ENCODE results near the gene OTOP2. TPM values are rescaled to one million over a fixed set of nuclear protein-coding genes. Genes with fewer than 3 reads are reported as not detected.

OTOP2 gene
- total RNA-seq, 1 experiment from 2014 or later: not detected

DNA sequence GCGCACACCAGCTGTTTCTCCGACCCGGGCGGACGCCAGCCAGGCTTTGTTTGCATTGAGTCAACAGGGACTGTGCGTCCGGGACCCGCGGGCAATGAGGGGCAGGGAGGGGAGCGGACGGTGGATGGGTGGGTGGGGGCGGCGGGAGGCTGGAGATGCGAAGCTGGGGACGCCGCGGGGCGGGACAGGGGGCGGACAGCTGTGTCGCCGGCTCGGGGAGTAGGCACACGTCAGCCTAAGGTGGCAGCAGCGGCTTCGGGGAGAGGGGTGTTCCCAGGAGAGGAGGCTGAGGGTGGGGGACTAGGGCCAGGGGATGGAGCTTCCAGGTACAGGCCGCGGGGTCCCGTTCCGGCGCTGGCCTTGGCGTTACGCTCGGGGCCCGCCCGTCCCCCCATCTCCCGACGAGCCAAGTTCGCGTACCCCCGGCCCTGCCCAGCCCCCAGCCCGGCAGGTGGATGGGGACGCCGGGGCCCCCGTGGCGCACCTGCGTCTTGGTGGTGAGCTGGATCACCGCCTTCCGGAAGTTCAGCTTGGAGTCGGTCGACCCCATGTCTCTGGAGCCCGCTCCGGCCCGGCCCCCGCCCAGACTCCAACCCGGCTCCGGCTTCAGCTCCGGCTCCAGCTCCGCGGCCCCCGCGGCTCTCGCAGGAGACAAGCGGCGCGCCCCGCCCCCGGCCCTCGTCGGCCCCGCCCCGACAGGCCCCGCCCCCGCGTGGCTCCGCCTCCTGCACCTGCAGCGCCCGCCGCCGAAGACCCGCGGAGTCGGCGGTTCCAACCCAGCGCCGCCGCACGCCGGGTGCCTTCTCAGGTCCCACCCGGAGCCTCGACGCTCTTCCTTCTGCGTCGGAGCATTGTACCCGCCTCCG is 48.3 kb downstream of the OTOP2 start, which contains the start of gene HID1 (continued):
- TF ChIP-seq CBFB (CRISPR knock-in tag; IDR thresholded peaks at IDR 0.05; ENCODE audit: low read depth) (no peak), KAT7 (CRISPR knock-in tag; IDR thresholded peaks at IDR 0.05; ENCODE audit: borderline replicate concordance) (0 out of 2 replicates have a peak, but pooled peaks have one; percentile 33), ZNF232 (CRISPR knock-in tag; IDR thresholded peaks at IDR 0.05) (no peak)
- TF ChIP-seq, protein P1, sequence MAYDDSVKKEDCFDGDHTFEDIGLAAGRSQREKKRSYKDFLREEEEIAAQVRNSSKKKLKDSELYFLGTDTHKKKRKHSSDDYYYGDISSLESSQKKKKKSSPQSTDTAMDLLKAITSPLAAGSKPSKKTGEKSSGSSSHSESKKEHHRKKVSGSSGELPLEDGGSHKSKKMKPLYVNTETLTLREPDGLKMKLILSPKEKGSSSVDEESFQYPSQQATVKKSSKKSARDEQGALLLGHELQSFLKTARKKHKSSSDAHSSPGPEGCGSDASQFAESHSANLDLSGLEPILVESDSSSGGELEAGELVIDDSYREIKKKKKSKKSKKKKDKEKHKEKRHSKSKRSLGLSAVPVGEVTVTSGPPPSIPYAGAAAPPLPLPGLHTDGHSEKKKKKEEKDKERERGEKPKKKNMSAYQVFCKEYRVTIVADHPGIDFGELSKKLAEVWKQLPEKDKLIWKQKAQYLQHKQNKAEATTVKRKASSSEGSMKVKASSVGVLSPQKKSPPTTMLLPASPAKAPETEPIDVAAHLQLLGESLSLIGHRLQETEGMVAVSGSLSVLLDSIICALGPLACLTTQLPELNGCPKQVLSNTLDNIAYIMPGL (CRISPR knock-in tag; IDR thresholded peaks at IDR 0.05): peak; percentile 70; the same call in 1 of the 2 replicates

DNA sequence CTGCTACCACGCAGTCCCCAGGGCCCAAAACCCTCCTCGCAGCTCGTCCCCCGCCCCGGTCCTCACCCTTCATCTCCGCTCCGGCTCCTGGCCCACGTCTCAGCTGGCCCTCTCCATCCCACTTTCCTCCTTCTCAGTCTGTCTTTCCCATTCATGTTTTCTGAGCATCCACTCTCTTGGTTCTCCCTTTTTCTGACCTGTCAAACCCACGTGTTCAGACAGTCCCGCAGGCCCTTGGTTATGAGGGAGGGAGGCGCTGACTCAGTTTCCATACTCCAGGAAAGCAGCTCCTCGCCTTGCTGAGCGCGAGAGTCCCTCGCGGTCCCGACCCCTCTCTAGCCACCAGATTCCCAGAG is 48.9 kb downstream of the OTOP2 start:
- Mint-ChIP-seq H3K4me1 (peaks cover 12% of the 10 kb centered on the region), H3K4me3 (peak overlapping the region; percentile 90), H3K9me3 (no peaks in the 10 kb centered on the region), H3K36me3 (no peaks in the 10 kb centered on the region), H3K27ac (no peak overlapping the region), H3K27me3 (ENCODE audit: low read depth) (peaks cover 55% of the 10 kb centered on the region)
- ChIA-PET CTCF (interaction anchor here (0.6 to 7.5 kb wide), 19 partner anchors 10 to 297 kb away, joined by 3 to 133 read pairs (median 6); partner anchors contain the start of genes ATP5PD, CDR2L, FADS6 and KCTD2), POLR2A (interaction anchor here (0.7 to 2.0 kb wide), 4 partner anchors 15 to 235 kb away, joined by 4 to 15 read pairs (median 8); partner anchors contain the start of genes CDR2L, FDXR and MRPL58)
- ATAC-seq (no peak), DNase-seq (ENCODE audit: low spot score) (no peak)
- TF ChIP-seq, protein P2, sequence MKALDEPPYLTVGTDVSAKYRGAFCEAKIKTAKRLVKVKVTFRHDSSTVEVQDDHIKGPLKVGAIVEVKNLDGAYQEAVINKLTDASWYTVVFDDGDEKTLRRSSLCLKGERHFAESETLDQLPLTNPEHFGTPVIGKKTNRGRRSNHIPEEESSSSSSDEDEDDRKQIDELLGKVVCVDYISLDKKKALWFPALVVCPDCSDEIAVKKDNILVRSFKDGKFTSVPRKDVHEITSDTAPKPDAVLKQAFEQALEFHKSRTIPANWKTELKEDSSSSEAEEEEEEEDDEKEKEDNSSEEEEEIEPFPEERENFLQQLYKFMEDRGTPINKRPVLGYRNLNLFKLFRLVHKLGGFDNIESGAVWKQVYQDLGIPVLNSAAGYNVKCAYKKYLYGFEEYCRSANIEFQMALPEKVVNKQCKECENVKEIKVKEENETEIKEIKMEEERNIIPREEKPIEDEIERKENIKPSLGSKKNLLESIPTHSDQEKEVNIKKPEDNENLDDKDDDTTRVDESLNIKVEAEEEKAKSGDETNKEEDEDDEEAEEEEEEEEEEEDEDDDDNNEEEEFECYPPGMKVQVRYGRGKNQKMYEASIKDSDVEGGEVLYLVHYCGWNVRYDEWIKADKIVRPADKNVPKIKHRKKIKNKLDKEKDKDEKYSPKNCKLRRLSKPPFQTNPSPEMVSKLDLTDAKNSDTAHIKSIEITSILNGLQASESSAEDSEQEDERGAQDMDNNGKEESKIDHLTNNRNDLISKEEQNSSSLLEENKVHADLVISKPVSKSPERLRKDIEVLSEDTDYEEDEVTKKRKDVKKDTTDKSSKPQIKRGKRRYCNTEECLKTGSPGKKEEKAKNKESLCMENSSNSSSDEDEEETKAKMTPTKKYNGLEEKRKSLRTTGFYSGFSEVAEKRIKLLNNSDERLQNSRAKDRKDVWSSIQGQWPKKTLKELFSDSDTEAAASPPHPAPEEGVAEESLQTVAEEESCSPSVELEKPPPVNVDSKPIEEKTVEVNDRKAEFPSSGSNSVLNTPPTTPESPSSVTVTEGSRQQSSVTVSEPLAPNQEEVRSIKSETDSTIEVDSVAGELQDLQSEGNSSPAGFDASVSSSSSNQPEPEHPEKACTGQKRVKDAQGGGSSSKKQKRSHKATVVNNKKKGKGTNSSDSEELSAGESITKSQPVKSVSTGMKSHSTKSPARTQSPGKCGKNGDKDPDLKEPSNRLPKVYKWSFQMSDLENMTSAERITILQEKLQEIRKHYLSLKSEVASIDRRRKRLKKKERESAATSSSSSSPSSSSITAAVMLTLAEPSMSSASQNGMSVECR (CRISPR knock-in tag; IDR thresholded peaks at IDR 0.05; ENCODE audit: borderline replicate concordance): no peak
- TF ChIP-seq, protein P3, sequence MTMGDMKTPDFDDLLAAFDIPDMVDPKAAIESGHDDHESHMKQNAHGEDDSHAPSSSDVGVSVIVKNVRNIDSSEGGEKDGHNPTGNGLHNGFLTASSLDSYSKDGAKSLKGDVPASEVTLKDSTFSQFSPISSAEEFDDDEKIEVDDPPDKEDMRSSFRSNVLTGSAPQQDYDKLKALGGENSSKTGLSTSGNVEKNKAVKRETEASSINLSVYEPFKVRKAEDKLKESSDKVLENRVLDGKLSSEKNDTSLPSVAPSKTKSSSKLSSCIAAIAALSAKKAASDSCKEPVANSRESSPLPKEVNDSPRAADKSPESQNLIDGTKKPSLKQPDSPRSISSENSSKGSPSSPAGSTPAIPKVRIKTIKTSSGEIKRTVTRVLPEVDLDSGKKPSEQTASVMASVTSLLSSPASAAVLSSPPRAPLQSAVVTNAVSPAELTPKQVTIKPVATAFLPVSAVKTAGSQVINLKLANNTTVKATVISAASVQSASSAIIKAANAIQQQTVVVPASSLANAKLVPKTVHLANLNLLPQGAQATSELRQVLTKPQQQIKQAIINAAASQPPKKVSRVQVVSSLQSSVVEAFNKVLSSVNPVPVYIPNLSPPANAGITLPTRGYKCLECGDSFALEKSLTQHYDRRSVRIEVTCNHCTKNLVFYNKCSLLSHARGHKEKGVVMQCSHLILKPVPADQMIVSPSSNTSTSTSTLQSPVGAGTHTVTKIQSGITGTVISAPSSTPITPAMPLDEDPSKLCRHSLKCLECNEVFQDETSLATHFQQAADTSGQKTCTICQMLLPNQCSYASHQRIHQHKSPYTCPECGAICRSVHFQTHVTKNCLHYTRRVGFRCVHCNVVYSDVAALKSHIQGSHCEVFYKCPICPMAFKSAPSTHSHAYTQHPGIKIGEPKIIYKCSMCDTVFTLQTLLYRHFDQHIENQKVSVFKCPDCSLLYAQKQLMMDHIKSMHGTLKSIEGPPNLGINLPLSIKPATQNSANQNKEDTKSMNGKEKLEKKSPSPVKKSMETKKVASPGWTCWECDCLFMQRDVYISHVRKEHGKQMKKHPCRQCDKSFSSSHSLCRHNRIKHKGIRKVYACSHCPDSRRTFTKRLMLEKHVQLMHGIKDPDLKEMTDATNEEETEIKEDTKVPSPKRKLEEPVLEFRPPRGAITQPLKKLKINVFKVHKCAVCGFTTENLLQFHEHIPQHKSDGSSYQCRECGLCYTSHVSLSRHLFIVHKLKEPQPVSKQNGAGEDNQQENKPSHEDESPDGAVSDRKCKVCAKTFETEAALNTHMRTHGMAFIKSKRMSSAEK (CRISPR knock-in tag; IDR thresholded peaks at IDR 0.05; ENCODE audit: borderline replicate concordance): no peak
- TF ChIP-seq, protein P4, sequence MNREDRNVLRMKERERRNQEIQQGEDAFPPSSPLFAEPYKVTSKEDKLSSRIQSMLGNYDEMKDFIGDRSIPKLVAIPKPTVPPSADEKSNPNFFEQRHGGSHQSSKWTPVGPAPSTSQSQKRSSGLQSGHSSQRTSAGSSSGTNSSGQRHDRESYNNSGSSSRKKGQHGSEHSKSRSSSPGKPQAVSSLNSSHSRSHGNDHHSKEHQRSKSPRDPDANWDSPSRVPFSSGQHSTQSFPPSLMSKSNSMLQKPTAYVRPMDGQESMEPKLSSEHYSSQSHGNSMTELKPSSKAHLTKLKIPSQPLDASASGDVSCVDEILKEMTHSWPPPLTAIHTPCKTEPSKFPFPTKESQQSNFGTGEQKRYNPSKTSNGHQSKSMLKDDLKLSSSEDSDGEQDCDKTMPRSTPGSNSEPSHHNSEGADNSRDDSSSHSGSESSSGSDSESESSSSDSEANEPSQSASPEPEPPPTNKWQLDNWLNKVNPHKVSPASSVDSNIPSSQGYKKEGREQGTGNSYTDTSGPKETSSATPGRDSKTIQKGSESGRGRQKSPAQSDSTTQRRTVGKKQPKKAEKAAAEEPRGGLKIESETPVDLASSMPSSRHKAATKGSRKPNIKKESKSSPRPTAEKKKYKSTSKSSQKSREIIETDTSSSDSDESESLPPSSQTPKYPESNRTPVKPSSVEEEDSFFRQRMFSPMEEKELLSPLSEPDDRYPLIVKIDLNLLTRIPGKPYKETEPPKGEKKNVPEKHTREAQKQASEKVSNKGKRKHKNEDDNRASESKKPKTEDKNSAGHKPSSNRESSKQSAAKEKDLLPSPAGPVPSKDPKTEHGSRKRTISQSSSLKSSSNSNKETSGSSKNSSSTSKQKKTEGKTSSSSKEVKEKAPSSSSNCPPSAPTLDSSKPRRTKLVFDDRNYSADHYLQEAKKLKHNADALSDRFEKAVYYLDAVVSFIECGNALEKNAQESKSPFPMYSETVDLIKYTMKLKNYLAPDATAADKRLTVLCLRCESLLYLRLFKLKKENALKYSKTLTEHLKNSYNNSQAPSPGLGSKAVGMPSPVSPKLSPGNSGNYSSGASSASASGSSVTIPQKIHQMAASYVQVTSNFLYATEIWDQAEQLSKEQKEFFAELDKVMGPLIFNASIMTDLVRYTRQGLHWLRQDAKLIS (CRISPR knock-in tag; IDR thresholded peaks at IDR 0.05; ENCODE audit: borderline replicate concordance): no peak
- no peak for TF ChIP-seq NFATC4 (CRISPR knock-in tag; IDR thresholded peaks at IDR 0.05)
- TF ChIP-seq NFYB (CRISPR knock-in tag; conservative IDR thresholded peaks at IDR 0.05; ENCODE audit: low read depth): no peak
- TF ChIP-seq NR1H2 (CRISPR knock-in tag; IDR thresholded peaks at IDR 0.05): no peak
- TF ChIP-seq NR2C2 (CRISPR knock-in tag; IDR thresholded peaks at IDR 0.05): no peak
- TF ChIP-seq, protein P5, sequence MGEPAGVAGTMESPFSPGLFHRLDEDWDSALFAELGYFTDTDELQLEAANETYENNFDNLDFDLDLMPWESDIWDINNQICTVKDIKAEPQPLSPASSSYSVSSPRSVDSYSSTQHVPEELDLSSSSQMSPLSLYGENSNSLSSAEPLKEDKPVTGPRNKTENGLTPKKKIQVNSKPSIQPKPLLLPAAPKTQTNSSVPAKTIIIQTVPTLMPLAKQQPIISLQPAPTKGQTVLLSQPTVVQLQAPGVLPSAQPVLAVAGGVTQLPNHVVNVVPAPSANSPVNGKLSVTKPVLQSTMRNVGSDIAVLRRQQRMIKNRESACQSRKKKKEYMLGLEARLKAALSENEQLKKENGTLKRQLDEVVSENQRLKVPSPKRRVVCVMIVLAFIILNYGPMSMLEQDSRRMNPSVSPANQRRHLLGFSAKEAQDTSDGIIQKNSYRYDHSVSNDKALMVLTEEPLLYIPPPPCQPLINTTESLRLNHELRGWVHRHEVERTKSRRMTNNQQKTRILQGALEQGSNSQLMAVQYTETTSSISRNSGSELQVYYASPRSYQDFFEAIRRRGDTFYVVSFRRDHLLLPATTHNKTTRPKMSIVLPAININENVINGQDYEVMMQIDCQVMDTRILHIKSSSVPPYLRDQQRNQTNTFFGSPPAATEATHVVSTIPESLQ (CRISPR knock-in tag; IDR thresholded peaks at IDR 0.05): no peak
- TF ChIP-seq, protein P1 (CRISPR knock-in tag; IDR thresholded peaks at IDR 0.05): no peak
- TF ChIP-seq, protein P6, sequence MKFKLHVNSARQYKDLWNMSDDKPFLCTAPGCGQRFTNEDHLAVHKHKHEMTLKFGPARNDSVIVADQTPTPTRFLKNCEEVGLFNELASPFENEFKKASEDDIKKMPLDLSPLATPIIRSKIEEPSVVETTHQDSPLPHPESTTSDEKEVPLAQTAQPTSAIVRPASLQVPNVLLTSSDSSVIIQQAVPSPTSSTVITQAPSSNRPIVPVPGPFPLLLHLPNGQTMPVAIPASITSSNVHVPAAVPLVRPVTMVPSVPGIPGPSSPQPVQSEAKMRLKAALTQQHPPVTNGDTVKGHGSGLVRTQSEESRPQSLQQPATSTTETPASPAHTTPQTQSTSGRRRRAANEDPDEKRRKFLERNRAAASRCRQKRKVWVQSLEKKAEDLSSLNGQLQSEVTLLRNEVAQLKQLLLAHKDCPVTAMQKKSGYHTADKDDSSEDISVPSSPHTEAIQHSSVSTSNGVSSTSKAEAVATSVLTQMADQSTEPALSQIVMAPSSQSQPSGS (CRISPR knock-in tag; IDR thresholded peaks at IDR 0.05; ENCODE audit: borderline replicate concordance, low read depth): no peak
